Activated T-cell treated with anti-CD3 and anti-CD28 coated beads, Interleukin-2, amount 50 U/mL, for 72 hours (primary cell): ENCODE results near the gene DENND1A. TPM values are rescaled to one million over a fixed set of nuclear protein-coding genes. Genes with fewer than 3 reads are reported as not detected.

Experiments
- ATAC-seq, 2 donors: fragments of 150-1000 bp; cut with Tn5 transposase; replicated peaks in 1 of 2; 2 replicates each; pipeline ENCODE4 v1.10.0; 2021; ENCODE audit warnings: moderate library complexity in 2 of 2, mild to moderate bottlenecking in 1 of 2
- DNase-seq, 2 donors: peaks; one replicate each; pipeline ENCODE4 v3.0.0; 2021 to 2022; ENCODE audit warnings: mixed read lengths in 1 of 2
- H3K27ac Mint-ChIP-seq: one replicate; pipeline ENCODE4 v1.8.0; 2022; ENCODE audit warnings: mild to moderate bottlenecking, moderate library complexity, mixed read lengths
- H3K27me3 Mint-ChIP-seq: one replicate; pipeline ENCODE4 v1.8.0; 2022; ENCODE audit warnings: low read depth, mixed read lengths
- H3K36me3 Mint-ChIP-seq, 2 donors: one replicate each; pipeline ENCODE4 v1.8.0; 2022; ENCODE audit warnings: mixed read lengths in 2 of 2, mild to moderate bottlenecking in 1 of 2; ENCODE audit not compliant: insufficient read depth in 2 of 2
- H3K4me1 Mint-ChIP-seq: one replicate; pipeline ENCODE4 v1.8.0; 2022; ENCODE audit warnings: low read depth, mixed read lengths
- H3K4me3 Mint-ChIP-seq, 2 donors: one replicate each; pipeline ENCODE4 v1.8.0; 2022; ENCODE audit warnings: mild to moderate bottlenecking in 2 of 2, mixed read lengths in 2 of 2, moderate library complexity in 2 of 2
- H3K9me3 Mint-ChIP-seq, 2 donors: one replicate each; pipeline ENCODE4 v1.8.0; 2022; ENCODE audit warnings: mixed read lengths in 2 of 2
- total RNA-seq, 2 donors: library from RNA; stranded (reverse); gene quantifications; one replicate each; pipeline ENCODE4 v1.2.3, GENCODE V29; 2022

The DENND1A gene
- total RNA-seq, 2 donors from 2014 or later, result 18.3 to 18.5 TPM

DNA sequence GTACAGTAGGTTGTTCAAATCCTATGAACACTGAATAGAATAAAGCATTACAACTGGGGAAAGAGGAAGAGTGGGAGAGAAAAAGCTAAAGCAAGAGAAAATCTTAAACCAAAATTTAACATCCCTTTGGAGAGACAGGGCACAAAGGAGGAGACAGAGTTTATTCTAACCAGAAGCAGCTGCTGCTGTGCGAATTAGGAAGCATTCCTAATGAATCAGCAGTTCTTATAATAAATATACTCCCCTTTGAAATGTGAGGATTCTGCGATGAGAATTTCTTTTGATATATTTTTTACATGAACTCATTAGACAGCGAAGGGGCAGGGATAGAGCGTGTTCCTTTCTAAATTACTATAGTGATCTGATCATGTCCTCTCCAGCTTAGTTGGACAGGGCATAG, 233.4 kb downstream of the DENND1A start:
- no peak for ATAC-seq
- Mint-ChIP-seq H3K36me3 (peaks cover 0 to 3% of the 10 kb centered on the region in 2 donors), H3K4me3 (no peak overlapping the region), H3K9me3 (no peaks in the 10 kb centered on the region), H3K4me1 (no peaks in the 10 kb centered on the region), H3K27me3 (no peaks in the 10 kb centered on the region), H3K27ac (no peak overlapping the region)
- DNase-seq, result no peak

DNA sequence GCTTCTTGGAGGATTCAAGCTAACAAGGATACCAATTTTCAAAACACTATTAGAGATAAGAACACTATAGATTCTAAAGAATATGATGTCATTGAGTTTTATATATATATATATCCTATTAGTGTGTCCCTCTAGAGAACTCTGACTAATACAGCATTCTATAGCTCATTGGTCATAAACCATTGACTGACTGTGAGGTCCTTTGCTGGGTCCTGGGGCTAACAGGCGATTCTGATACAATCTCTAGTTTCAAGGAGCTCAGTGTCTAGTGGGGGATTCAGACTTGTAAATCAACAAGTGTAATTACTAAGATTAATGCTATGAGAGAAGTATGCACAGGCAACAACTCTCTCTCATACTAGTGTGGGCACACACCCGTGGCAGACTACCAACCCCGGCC, 234.5 kb downstream of the DENND1A start:
- Mint-ChIP-seq H3K27ac (no peak overlapping the region), H3K27me3 (no peaks in the 10 kb centered on the region), H3K9me3 (no peaks in the 10 kb centered on the region), H3K36me3 (peaks cover 0 to 2% of the 10 kb centered on the region in 2 donors), H3K4me3 (no peak overlapping the region), H3K4me1 (no peaks in the 10 kb centered on the region)
- DNase-seq (no peak), ATAC-seq (no peak)

DNA sequence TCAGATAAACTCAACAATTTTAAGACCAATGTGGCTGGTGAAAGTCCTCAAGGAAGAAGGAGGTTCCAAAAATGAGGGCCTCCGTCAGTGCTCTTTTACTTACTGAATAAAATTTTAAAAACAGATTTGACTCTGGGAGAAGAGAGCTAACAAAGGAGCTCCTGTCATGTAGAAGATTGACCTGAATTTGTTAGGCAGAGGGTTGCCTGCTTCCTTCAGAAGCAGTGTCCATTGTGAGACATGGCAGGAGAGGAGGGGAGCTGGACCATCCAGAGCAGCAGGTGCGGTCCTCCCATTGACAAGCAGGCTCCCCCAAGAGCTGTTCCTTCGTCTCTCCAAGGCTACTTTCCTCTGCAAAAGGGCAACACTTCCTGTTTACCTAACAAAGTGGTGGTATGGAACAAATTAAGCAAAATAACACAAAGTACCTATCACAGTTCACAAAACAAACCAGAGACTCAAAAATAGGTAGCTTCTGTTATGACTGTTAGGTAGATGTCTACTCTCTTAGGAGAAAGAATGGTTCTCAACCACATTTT, 238.1 kb downstream of the DENND1A start:
- H3K36me3 Mint-ChIP-seq, result peaks cover 0 to 2% of the 10 kb centered on the region in 2 donors
- no peaks in the 10 kb centered on the region for H3K27me3 Mint-ChIP-seq
- DNase-seq (no peak), ATAC-seq (no peak)
- peaks cover 10% of the 10 kb centered on the region for H3K4me1 Mint-ChIP-seq
- no peaks in the 10 kb centered on the region for H3K9me3 Mint-ChIP-seq
- no peak overlapping the region for H3K27ac Mint-ChIP-seq
- no peak overlapping the region for H3K4me3 Mint-ChIP-seq

DNA sequence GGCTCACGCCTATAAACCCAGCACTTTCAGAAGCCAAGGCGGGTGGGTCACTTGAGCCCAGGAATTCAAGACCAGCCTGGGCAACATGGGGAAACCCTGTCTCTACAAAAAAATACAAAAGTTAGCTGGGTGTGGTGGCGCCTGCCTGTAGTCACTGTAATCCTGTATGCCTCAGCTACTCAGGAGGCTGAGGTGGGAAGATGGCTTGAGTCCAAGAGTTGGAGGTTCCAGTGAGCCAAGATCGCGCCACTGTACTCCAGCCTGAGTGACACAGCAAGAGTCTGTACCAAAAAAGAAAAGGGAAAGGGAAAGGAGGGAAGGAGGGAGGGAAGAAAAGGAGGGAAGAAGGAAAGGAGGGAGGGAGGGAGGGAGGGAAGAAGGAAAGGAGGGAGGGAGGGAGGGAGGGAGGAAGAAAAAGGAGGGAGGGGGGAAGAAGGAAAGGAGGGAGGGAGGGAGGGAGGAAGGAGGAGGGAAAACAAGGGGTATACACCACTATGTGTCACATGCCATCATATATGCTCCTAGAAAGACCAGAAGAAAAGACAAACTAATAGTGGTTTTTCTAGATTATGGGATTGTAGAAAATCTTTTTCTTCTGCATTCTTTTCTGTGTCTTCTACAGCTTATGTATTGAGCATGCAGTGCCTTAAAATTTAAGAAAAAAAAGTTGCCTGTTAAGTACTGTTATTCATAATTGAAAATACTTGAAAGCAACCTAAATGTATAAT, 240.1 kb downstream of the DENND1A start:
- DNase-seq, result no peak
- Mint-ChIP-seq H3K27ac (no peak overlapping the region), H3K4me3 (no peak overlapping the region), H3K4me1 (peaks cover 30% of the 10 kb centered on the region), H3K27me3 (no peaks in the 10 kb centered on the region), H3K36me3 (peaks cover 0 to 2% of the 10 kb centered on the region in 2 donors), H3K9me3 (no peaks in the 10 kb centered on the region)
- no peak for ATAC-seq

DNA sequence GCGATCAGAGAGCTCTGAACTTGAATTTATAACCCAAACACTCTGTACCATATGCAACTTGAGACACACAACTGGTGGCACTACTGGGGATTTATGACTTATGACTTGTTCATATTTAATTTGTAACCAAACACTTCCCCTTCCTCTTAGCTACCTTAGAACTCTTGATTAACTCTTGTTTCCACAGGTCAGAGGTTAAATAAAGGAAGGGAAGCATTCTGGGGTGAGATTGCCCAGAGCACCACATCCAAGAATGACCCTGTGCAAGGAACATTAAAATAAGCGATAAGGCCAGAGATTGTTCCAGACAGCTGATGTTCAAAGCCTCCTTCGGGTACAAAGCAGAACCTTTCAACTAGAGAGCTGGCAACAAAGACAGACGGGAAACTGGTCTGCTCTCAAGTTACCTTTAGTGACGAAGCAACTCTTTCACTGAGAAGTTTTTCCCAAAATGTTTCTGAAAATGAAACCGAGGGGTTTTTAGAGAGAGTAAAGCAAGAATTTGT, 242.6 kb downstream of the DENND1A start:
- Mint-ChIP-seq H3K36me3 (peaks cover 0 to 3% of the 10 kb centered on the region in 2 donors), H3K27ac (peak overlapping the region; percentile 44), H3K27me3 (no peaks in the 10 kb centered on the region), H3K4me3 (no peak overlapping the region), H3K9me3 (no peaks in the 10 kb centered on the region), H3K4me1 (peaks cover 44% of the 10 kb centered on the region)
- ATAC-seq (no peak), DNase-seq (no peak)

DNA sequence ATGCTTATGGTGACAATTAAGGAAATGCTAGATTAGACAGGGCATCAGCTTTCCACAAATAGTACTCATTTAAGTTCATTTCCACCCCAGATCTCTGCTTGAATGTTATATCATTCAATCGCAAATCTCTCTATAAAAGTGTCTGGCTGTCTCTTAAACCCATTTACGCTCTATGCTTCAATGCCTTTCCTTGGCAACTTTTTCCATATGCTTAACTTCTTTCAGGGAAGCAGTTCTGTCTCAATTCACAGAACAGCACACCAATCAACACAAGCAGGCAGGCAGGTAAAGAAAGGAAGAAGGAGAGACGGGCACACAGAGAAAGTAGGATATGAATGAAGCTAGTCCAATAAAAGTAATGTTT, 243.1 kb downstream of the DENND1A start:
- no peaks in the 10 kb centered on the region for H3K27me3 Mint-ChIP-seq
- H3K4me3 Mint-ChIP-seq, result peak overlapping the region in 1 of 2 donors; percentile 14
- peak overlapping the region; percentile 44 for H3K27ac Mint-ChIP-seq
- peaks cover 0 to 4% of the 10 kb centered on the region in 2 donors for H3K36me3 Mint-ChIP-seq
- ATAC-seq (no peak), DNase-seq (no peak)
- H3K9me3 Mint-ChIP-seq, result no peaks in the 10 kb centered on the region
- peaks cover 44% of the 10 kb centered on the region for H3K4me1 Mint-ChIP-seq

DNA sequence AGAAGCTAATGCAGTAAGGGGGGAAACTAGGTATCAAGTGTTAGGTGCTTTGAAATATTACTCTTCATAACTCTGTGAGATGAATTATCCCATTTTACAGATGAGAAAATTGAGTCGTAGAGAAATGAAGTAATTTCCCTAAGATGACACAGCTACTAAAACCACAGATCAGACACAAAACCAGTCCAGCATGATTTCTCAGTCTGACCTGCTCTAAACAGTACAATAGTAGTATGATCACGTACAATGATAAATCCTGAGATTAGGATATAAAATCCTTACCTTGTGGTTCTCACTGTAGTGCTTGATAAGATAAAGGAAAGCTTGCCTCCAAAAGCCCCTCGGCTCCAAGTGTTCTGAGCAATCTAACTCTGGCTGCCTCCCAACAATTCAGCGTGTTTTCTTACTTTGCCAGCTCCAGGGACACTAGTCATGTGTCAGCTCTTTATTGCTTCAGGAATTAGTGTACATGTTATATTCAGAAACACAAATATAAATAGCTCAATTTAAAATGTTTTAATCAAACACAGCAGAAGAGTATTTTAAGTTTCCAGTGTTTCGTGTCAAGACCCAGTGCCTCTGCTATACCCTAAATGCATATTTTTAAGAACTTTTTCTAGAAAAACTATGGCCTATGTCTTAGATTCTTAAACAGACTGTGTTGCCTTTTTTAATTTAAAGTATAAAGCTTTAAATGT, 243.6 kb downstream of the DENND1A start:
- Mint-ChIP-seq H3K36me3 (peaks cover 0 to 4% of the 10 kb centered on the region in 2 donors), H3K9me3 (no peaks in the 10 kb centered on the region), H3K4me1 (peaks cover 44% of the 10 kb centered on the region), H3K27me3 (no peaks in the 10 kb centered on the region), H3K27ac (no peak overlapping the region), H3K4me3 (no peak overlapping the region)
- ATAC-seq, result no peak
- DNase-seq, result no peak

DNA sequence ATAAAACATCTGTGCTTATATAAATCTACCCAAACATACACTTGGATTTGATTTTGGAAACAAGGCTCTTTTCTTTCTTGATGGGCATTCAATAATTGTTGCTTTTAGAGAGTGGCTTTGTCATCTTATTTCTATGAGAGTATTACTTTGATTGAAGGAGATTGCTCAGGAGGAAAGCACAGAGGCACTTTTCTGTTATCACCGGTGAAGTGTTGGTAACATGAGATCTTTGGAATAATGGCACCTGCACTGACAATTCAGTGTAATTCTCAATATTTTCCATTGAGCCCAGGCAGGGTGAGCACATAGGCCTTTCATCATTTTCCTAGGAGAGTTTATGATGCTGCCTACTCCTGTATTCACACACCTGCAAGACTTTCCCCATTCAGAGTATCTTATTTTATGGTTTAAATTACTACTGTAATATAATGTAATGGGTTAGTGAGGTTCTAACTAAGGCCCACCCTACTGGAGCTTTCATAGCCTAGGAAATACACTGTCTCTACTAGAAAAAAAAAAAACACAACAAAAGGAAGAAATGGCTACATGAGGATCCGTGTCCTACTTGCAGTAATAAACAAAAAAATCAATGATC, 244.3 kb downstream of the DENND1A start:
- no peaks in the 10 kb centered on the region for H3K9me3 Mint-ChIP-seq
- H3K27ac Mint-ChIP-seq, result no peak overlapping the region
- peaks cover 44% of the 10 kb centered on the region for H3K4me1 Mint-ChIP-seq
- H3K4me3 Mint-ChIP-seq, result no peak overlapping the region
- DNase-seq (no peak), ATAC-seq (no peak)
- H3K27me3 Mint-ChIP-seq, result no peaks in the 10 kb centered on the region
- H3K36me3 Mint-ChIP-seq, result peaks cover 0 to 2% of the 10 kb centered on the region in 2 donors

DNA sequence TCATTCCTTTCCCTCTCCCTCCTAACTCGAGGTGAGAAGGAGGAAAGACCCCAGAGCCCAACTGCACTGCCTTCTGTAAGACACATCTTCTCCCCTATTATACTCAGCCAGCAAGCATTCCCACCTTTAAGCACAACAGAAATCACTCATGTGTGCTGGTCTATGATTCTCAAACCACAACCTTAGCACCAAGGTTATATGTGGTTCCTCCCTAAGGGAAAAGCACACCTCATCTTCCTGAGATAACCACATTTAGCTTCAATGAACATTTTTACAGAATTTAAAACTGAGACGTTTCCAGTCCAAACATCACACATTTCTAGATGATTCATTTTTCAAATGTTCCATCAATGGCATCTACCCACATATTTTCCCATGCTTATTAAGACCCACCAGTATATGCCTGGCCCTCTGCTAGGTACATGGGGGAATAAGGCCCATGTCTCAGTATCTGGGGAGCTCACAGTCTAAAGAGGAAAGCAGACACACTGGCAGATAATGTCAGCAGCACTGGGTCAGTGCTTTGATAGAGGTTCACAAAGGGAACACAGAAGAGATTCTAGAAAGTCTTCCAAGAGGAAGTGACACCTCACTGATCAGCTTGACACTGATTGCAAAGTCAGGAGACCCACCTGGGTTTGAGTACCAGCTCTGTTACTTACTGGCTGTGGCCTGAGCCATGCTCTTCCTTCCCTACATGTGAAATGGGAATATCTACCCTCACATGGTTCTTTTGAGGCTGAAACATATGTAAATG, 245.4 kb downstream of the DENND1A start:
- Mint-ChIP-seq H3K27me3 (no peaks in the 10 kb centered on the region), H3K4me3 (peak overlapping the region in 1 of 2 donors; percentile 10), H3K4me1 (peaks cover 50% of the 10 kb centered on the region), H3K36me3 (peaks cover 0 to 2% of the 10 kb centered on the region in 2 donors), H3K9me3 (no peaks in the 10 kb centered on the region), H3K27ac (peak overlapping the region; percentile 20)
- DNase-seq (no peak), ATAC-seq (peak in 1 of 2 donors; percentile 34)

DNA sequence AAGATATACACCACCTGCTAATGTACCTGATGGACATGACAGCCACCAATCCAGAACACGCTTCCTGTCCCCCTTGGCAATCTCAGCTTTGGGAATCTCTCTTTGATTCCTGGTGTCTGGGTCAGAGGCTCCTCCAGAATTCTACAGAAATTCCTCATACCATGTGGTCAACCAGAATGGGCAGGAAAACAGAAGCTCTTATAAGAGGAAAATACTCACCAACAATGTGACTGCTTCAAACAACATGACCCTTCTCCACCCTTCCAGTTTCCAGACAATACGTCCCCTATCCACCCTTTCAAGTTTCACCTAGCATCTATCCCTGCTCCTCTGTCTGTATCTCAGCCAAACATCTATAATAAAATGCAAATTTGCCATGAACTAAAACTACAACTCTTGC, 247.2 kb downstream of the DENND1A start:
- no peak overlapping the region for H3K27ac Mint-ChIP-seq
- DNase-seq, result no peak
- H3K36me3 Mint-ChIP-seq, result peaks cover 0 to 2% of the 10 kb centered on the region in 2 donors
- no peak overlapping the region for H3K4me3 Mint-ChIP-seq
- no peaks in the 10 kb centered on the region for H3K9me3 Mint-ChIP-seq
- no peak for ATAC-seq
- H3K4me1 Mint-ChIP-seq, result peaks cover 53% of the 10 kb centered on the region
- H3K27me3 Mint-ChIP-seq, result no peaks in the 10 kb centered on the region

DNA sequence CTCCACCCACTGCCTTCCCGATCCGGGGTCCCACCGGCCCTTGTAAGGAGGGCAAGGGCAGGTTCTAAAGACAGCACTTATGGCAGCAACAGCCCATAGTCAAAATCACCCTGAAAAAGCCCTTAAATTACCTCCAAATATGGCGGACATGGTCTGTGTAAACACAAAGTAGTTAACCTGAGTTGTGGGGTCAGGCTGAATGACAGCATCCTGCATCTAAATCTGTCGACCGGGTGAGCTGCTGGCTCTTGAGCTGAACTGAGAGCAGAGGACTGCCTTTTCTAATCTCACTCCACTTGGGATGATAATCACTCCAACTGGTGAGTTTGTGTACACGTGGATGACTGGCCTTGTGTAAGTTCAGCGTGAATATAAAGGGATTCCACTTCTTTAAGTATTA, 249.6 kb downstream of the DENND1A start:
- no peaks in the 10 kb centered on the region for H3K9me3 Mint-ChIP-seq
- H3K4me1 Mint-ChIP-seq, result peaks cover 32% of the 10 kb centered on the region
- peaks cover 0 to 2% of the 10 kb centered on the region in 2 donors for H3K36me3 Mint-ChIP-seq
- DNase-seq, result no peak
- no peak overlapping the region for H3K27ac Mint-ChIP-seq
- no peaks in the 10 kb centered on the region for H3K27me3 Mint-ChIP-seq
- ATAC-seq, result no peak
- no peak overlapping the region for H3K4me3 Mint-ChIP-seq

DNA sequence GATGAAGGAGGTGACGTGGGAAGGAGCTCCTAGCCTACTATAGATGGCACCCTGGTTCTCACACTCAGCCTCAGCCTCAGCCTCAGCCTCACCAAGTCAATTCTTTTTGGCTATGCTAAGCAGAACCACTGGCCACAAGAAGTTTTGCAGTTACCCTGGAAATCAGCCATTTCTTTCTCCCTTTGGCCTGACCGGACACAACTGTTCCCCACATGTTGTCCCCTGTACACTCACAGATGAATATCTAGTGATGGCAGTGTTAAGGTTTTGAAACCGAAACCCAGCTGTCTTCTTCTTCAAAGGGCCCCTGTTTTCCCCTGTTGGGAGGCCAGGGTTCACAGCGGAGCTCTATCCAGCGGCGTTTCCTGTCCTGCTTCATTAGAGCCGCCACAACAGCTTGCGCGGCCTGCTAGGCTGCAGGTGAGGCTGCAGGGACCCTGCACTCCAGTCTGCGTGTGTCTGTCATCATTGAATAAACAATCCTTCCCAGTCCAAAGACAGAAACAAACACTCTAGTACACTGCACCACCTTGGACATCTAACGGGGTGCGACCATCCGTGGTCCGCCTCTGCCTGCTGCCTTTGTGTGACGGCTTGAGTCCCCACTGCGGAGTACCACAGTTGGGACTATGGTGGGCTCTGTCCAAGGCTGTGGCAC, 250.5 kb downstream of the DENND1A start:
- Mint-ChIP-seq H3K27ac (no peak overlapping the region), H3K4me3 (peak overlapping the region in 1 of 2 donors; percentile 39), H3K36me3 (peaks cover 0 to 7% of the 10 kb centered on the region in 2 donors), H3K9me3 (peaks cover under 1 to 2% of the 10 kb centered on the region in 2 donors), H3K27me3 (no peaks in the 10 kb centered on the region), H3K4me1 (peaks cover 23% of the 10 kb centered on the region)
- peak; percentile 44 to 49 for ATAC-seq
- no peak for DNase-seq
